ENCODE results near the gene IPO4.

The IPO4 gene

DNA sequence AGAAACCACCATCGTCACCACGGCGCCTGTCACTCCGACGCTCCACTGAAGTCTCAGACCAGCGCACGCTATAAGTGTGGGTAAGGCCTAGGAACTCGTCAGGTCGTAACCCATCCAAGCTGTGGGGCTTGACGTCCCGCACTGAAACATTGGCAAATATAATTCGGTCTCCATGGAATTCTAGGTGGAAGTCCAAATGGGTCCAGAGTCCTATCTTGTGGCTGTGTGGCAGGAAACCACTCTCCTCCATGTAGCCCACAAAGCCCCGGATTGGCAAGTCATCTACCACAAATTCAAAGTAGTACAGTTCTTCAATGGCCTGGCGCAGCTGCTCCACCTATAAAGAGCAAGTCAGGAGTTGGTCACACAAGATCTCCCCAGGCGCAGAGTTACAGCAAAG lies 4.3 kb upstream of the IPO4 start:
- no peak for DNase-seq

DNA sequence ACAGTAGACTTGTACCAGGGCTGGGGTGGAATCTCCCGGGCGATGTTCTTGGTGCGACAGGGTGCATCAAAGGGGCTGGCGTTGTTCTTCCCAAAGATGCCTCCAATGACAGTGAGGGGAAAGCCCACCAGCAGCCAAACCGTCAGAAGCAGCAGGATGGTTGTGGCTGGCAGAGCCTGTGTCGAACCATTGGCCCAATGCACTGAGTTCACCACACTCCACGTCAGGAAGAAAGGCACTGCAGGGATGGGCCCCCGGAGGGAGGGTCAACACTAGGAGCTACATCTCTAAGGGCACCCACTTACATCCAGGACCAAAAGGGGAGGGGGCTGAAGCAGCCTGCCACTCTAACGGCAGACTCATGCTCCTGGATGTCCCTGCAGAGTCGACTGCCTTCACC lies 1.8 kb upstream of the IPO4 start:
- no peak for DNase-seq

DNA sequence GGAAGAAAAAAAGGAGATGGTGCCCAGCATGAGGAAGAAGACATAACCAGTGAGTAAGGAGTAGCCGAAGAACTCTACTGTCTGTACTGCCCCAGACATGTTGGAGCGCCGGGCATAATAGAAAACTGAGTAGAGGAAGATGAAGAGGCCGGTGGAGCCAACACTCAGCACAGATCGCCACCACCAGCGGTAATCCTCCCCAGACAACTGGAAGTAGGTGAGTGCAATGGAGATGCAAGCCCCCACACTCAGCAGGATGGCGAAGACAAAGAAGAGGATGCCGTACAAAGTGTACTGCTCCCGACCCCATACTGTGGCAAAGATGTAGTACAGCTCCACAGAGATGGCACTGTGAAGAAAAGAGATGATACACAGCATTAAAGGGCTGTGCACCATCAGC lies 844 bp upstream of the IPO4 start:
- DNase-seq, result no peak

DNA sequence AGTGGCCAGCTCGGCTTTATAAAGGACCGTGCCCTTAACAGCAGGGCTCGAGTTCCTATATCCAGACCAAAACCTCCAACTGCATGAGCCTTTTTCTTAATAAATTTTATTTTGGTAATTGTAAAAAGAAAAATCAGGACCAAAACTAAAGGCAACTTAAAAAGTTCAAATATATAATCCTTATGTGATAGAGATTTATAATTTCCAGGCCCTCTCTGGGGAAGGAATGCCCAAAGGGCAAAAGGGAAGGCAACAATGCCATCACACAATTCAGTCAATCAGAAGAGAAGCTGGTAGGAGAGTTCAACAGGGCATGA lies 401 bp upstream of the IPO4 start:
- no peak for DNase-seq

DNA sequence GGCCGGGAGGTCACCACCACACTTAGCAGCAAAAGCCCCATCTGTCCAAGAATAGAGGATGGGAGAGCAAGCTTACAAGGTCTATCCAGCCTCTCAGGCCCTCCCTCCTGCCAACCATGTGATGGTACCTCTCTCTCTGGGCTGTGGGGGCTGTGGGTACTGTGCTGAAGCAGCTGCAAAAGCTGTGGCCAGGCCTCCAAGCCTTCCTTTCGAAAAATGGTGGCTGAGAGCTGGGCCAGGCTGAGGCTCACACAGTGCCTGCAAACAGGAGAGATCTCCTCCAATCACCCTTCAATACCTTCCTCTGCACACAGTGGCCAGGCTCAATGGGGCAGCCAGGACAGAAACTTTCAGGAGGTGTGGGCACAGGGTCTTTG lies 1.1 kb downstream of the IPO4 start:
- DNase-seq, result no peak

DNA sequence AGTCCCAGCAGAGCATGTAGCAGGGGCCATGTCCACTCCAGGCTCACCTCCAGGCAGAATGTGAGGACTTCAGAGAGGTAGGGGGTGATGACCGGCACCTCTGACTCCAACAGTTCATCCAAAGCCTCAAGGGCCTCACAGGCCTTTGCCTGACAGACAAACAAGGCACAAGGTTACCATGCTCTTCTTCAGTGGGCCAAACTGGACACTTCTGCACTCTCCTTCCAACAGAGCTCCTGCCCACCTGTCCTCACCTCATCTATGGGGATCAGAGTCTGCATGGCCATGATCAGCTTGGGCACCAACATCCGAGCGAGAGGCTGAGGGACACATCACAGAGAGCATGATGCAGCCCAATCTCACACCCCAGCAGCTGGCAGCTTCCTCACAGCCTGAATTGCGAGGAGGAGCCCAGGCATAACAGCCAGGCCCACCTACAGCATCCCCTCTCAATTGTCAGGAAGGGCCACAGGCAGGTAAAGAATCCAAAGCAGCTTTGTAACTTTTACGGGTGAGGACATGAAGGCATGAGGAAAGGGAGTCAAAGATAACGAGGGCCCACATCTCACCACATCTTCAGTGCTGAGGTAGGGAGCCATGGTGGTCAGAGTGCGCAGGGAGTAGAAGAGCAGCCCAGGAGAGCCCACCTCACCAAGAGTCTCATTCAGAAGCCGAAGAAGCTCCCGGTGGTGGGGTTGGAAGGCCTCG lies 1.6 kb downstream of the IPO4 start:
- no peak for DNase-seq

DNA sequence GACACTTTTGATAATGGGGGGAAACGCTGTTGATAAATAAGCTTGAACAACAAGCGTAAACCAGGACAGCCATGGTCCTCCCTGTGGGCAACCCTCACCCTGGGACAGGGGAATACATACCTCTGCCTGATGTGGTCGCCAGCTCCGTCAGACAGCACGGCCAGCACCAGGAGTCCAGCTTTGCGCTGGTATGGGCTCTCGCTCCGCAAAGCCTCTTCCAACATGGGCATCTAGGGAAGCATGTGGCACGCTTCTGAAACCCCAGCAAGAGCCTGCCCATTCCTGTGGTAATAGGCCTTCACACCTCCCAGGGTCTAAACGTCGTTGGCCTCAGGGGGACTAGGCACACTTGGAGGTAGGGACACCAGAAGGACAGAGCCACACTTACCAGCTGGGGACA lies 2.9 kb downstream of the IPO4 start:
- no peak for DNase-seq

DNA sequence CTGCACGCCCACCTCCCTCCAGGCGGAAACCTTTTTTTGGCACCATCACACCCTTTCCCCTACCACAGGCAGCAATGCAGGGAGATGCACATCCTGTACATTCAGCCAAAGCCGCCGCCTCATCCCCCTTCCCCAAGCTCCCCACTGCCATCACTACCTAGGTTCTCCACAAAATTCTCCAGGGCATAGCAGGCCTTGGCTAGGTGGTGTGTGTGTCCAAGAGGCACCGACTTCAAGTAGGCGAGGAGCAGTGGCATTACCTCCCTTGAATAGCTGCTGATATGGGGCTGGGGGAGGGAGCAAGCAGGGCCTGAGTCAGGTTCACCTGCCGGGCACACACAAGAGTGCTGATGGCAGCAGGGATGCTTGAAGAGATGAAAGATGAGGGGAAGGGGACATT lies 3.6 kb downstream of the IPO4 start:
- DNase-seq, result no peak

DNA sequence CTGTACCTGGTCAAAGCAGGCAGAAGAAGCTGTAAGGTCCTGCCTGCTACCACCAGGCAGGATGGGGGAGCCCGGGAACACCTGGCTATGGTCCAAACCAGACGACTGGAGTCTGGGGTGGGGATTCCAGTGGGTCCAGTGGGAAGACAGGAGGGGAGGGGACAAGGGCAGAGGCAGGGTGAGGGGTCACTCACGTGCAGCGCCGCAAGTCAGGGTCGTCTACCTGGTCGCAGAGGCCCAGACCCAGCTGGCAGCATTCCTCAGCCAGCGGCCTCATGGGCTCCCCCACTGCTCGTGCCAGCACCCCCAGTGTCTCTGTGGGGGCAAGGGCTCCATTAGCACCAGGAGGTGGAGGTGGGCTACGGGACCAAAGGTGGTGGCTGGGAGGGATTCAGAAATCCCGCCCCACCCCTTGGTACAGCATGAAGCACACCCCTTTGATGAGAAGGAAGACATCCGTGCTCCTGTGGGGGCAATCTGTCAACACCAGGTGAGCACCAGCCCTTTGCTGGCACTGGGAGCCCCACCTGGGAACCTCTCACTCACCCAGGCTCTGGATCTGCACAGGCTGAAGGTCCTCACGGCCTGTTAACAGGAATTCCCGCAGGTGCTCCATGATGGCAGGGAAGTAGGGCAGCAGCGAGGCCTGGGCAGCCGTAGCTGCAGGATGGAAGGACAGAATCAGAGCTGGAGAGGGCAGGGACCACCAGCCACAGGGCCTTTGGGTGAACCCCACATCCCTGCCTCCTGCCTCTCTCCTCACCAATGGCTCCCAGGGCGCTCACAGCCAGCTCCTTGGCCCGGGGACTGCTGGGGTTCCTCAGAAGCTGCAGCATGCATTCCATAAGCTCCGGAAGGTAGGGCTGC lies 4.3 kb downstream of the IPO4 start:
- DNase-seq, result no peak

DNA sequence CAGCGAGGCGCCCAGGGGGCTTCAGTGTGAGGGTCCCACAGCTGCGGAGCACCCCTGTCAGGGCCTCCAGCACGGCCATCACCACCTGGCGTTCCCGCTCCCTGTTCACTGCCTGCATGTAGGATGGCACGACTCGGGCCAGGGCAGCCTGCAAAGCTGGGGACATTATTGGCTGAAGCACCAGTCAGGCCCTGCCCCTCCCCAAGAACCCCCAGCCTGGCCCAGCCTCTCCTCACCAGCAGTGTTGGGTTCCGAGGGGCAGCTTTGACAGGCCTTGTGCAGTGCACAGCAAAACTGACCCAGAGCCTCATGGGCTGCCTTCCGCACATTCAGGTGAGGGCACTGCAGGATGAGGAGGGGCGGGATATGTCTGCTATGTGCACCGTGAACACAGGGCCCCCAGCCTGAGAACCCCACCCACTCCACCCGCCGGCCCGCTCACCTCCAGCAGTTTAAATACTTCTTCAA lies 5.6 kb downstream of the IPO4 start:
- DNase-seq, result no peak

DNA sequence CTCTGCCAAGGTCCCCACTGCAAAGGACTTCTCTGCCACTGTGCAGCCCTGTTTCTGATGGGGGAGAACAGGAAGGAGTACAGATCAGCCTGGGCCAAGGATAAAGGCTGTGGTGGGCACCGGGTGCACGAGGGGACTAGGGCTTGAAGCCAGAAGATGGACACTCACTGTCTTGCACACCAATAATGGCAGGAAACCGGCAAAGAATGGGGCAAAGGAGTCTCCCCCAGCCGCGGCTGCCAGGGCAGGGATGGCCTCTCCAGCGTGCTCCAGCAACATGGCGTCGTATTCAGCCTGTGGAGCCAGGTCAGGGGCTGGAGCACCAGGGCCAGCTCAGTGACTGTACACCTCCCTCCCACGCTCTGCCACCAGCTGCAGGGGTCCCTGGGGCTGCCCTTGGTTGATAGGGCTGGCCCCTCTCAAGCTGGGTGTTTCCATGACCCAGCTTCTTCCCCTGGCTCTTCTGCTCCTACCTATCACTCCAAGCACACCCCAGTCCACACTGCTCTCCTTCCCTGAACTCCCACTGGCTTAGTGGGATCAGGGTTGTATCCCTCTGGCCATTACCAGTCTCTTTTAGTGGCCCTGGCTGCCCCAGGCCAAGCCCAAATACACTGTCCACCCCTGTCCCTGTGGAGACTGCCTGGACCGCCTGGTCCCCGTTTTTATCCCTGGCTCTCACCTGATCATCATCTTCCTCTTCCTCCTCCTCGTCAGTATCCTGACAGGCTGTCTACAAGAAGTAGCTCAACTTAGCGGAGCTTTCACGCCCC lies 6.3 kb downstream of the IPO4 start:
- DNase-seq, result no peak

DNA sequence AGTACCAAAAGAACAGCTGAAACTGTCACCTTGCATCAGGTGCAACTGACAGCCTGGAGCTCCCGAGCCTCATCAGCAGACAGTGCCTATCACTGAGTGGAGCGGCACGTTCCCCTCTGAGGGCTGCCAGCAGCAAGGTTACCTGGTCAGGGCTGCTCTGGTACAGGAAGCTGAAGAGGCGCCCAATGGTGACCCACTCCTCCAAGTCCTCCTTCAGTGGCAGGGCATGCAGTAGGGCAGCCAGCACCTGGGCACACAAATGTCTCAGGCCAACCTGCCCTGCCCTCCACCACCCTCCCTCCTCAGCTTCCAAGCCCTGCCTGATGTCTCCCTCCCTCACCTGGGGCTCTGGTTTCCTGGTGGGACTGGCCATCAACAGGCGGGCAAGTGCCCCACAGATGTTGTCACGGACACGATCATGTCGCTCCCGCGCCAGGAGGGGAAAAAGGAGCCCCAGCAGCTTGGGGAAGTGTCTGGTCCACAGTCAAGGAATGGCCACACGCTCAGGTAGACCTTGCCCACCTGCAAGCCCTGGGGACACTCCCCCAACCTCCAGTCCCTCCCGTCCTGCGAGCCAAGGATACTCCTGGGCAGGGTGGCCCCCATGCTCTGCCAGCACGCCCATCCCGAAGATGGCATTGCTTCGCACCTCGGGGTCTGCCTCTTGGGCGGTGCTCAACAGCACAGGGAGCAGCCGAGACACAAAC lies 7.1 kb downstream of the IPO4 start:
- DNase-seq, result no peak

DNA sequence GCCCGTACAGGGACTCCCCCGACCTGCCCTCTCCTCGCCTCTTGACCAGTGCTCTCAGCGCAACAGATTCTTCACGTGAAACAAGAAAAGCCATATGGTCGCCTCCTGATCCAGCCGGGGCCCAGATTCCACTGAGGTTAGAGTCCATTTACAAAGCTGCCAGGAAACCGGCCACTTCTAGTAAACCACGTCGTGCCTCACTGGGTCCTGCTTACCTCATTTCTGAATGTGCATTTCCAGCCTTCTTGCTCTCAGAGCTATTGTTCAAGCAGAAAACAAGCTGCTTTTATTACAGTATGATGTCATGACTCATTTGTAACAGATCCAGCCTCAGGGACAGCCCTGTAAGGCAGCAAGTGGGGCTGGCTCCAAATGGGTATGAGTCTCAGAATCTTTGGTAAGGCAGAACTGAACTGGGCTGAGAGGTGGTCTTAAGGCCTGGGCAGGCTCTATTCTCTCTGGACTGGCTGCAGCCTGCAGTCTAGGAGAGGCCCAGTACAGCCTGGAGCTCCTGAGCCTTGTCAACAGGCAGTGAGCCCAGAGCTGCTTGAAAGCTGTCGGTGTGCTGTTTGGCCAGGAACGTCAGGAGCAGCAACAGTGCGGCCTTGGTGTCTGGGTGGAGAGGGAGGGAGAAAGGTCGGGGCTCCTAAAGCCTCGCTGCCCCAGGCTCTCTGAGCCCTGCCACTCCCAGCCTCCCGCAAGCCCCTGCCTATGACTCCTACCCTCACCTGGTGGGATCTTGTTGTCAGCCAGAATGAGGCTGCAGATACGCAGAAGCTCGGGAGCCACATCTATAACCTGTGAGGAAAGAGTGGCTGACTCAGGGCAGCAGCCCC lies 8.4 kb downstream of the IPO4 start:
- DNase-seq, result no peak

DNA sequence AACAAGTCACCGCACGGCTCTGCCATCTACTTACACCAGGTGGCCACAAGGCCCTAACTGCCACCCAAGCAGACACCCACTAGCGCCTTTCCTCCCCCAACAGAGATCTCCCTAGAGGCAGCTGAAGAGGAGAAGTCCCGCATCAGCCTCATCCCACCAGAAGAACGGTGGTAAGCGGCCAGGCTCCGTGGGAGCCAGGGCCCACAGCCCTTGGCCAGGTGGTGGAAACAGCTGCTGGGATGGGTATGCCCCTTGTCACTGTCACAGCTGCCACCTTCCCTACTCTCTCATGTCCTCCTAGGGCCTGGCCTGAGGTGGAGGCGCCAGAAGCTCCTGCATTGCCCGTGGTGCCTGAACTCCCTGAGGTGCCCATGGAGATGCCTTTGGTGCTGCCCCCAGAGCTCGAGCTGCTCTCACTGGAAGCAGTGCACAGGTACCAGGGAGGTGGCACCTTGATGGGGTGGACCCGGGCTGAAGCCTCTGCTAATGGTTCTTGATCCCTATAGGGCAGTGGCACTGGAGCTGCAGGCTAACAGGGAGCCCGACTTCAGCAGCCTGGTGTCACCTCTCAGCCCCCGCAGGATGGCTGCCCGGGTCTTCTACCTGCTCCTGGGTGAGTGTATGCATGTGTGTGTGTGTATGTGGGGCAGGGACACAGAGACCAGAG lies 9.2 kb downstream of the IPO4 start:
- DNase-seq, result no peak

DNA sequence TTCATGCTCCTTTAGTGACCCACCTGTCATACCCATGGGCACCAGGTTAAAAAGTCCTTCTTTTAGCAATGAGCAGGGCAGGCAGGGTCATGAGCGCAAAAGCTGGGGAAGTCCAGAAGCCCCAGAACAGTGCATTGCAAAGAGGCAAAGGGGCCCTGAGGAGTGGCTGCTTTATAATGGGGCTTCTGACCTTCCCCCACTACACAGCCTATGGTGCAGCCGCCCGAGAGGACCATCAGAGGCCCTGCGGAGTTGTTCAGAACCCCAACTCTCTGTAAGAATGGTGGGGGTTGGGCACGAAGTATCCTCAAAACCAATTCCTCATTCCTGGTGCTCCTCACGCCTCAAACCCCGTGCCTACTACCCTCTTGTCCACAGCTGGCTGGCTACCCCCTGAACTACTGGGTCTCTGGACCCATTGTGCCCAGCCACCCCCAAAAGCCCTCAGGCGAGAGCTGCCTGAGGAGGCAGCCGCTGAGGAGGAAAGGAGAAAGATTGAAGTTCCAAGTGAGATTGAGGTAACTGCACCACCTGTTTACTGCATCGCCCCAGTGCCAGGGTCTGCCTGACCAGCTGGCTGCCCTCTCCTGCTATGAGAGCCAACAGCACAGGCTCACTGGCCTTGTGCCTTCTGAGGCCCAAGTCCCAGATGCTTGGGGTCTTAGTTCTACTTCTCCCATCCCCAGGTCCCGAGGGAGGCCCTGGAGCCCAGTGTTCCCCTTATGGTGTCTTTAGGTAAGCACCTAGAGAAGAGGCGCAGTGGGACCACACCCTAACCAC lies 10.0 kb downstream of the IPO4 start:
- no peak for DNase-seq

DNA sequence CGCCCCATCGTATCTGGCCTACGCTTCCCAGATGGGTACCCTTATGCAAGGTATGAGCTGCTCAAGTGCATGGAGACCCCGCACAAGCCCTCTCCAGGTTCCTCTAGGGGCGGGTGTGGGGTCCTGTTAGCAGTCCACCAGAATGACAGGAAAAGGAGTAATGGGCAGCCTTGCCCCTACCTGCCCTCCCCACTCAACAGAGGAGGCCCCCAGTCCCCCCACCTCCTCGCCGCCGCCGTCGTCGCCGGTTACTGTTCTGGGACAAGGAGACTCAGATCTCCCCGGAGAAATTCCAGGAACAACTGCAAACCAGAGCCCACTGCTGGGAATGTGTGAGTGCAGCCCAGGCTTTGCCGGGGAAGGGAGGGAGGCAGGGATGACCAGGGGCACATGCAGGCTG lies 10.7 kb downstream of the IPO4 start:
- DNase-seq, result no peak

DNA sequence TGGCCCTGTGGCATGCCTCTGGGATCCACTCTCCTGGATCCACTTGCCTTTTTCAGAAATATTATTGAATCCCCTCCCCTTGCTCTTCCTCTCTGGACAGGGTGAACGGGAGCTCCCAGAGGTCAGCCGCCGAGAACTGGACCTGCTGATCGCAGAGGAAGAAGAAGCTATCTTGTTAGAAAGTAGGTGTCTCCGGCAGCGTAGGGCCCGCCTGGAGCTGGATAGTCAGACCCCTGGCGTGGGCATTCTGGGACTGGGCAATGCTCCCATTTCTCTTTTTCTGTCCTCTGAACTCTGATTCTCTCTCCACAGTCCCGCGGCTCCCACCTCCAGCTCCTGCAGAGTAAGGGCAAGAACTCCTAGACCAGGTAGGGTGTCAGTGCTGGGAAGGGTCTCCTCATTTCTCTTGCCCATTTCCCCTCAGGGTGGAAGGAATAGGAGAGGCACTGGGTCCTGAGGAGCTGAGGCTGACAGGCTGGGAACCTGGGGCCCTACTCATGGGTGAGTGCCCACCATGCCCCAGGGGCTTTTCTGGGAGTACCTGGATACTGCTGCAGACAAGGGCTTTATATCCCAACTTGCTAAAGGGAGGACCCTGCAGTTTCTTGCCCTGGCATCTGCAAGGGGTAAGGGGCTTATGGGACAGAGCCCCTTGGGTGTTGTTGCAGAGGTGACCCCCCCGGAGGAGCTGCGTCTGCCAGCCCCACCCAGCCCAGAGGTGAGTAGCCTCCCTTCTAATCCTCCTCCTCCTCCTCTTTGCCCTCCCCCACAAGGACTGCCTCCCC lies 11.4 kb downstream of the IPO4 start:
- no peak for DNase-seq

DNA sequence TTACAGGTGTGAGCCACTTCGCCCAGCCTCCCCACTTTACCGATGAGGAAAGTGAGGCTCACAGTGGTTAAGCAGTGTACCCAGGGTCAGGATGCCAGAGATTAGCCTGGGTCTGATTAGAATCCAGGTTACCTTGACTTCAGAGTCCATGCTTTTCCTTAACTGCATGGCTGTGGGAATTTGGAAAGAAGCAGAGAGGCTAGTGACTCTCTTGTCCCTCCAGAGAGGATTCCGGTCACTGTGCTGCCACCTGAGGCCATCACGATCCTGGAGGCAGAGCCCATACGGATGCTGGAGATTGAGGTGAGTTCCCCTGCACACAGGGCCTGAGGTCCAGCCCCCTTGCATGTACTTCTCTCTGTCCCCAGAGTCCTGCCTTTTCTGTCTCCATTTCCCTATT lies 12.0 kb downstream of the IPO4 start:
- DNase-seq, result no peak

DNA sequence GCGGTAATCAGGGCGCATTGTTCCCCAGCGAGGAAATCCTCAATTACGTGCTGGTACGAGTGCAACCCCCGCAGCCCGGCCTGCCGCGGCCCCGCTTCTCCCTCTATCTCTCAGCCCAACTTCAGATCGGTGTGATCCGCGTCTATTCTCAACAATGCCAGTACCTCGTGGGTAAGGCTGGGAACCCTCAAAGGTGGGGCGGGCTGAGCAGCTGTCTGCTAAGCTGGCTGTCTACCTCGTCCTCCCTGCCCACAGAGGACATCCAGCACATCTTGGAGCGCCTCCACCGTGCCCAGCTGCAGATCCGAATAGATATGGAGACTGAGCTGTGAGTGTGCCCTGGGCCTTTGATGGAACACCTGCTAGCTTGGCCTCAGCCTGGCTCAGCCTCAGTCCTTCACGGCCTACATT lies 15.7 kb downstream of the IPO4 start:
- no peak for DNase-seq

DNA sequence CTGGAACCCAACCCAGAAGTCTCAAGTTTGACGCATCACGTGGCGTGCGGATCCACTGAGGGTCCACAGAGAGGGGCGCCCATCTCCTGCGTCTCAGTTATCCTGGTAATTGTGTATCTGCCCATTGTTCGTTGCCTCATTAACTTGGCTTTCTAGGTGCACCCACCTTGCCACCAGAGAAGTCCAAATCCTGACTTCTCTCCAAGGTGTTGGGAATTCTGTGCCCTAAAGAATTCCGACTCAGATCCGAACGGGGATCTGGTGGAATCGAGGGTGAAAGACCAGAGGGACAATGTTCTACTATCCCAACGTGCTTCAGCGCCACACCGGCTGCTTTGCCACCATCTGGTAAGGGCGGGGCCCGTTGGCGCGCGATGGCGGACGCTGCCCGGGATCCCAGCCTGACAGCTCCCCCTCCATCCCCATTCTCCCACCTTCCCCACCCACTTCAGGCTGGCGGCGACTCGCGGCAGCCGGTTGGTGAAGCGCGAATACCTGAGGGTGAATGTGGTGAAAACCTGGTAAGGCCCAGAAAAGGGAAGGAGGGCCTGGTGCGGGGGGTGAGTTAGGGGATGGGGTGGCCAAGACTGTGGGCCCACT lies 16.3 kb downstream of the IPO4 start:
- no peak for DNase-seq
